T-helper 17 cell (primary cell): ENCODE data around the gene SMR3A. TPM values are rescaled to one million over a fixed set of nuclear protein-coding genes. Genes with fewer than 3 reads are reported as not detected.

Source experiments
- ATAC-seq: fragments of 150-1000 bp; cut with Tn5 transposase; 2 replicates; pipeline ENCODE4 v1.10.0; 2021; ENCODE audit warnings: mild to moderate bottlenecking, moderate library complexity
- DNase-seq, 3 donors: peaks; one replicate each; pipeline versions ENCODE4 v3.0.0 to v3.0.0-alpha.2; 2020 to 2021
- H3K9me3 ChIP-seq: one replicate; pipeline ENCODE4 v1.7.0; 2013; ENCODE audit warnings: low read length, mild to moderate bottlenecking; ENCODE audit not compliant: control insufficient read depth, poor library complexity, severe bottlenecking
- H3K27ac Mint-ChIP-seq: one replicate; pipeline ENCODE4 v1.8.0; 2022; ENCODE audit warnings: mild to moderate bottlenecking, moderate library complexity, mixed read lengths
- H3K27me3 Mint-ChIP-seq: one replicate; pipeline ENCODE4 v1.8.0; 2022; ENCODE audit warnings: mixed read lengths
- H3K36me3 Mint-ChIP-seq: one replicate; pipeline ENCODE4 v1.8.0; 2022; ENCODE audit warnings: low read depth, mixed read lengths
- H3K4me1 Mint-ChIP-seq: one replicate; pipeline ENCODE4 v1.8.0; 2022; ENCODE audit warnings: mild to moderate bottlenecking, mixed read lengths
- H3K4me3 Mint-ChIP-seq: one replicate; pipeline ENCODE4 v1.8.0; 2022; ENCODE audit warnings: mild to moderate bottlenecking, moderate library complexity, mixed read lengths
- total RNA-seq, 4 donors: library from RNA in 2 of 4; stranded (reverse) in 2 of 4; gene quantifications; one replicate each; pipeline ENCODE4 v1.2.3 and lab custom pipeline; 2022 to 2026

SMR3A gene
- total RNA-seq, result not detected
- 0 reads per million in 2 donors for total RNA-seq (lab: John Stamatoyannopoulos, UW)

DNA sequence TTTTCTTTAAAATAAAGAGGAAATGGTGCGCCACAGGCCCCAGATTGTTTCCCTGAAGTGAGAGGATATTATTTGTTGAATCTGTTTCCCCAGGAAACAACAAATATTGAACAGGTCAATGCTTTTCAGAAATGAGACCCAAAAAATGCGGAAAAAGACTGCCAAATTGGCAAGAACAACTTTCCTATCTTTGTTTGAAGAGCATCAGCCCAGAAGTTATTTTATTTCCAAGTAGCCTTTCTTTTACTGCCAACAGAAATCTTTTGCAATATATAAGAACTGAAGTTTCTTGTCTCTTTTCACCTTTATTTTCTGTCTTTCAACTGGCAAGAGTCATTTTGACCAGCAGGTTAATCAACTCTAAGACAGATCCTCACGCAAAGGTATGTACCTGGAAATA, at the start of gene SMR3A:
TSS of gene SMR3A (plus strand) at position 301 of the 400 bp plus-strand sequence. CDS start 1,356 bp downstream, outside the sequence.
- peaks cover 2% of the 10 kb centered on the region for H3K4me1 Mint-ChIP-seq
- H3K27ac Mint-ChIP-seq, result no peak within 1 kb of the TSS
- no peaks in the 10 kb centered on the region for H3K27me3 Mint-ChIP-seq
- DNase-seq, result no peak
- no peaks in the 10 kb centered on the region for H3K9me3 ChIP-seq
- no peaks in the 10 kb centered on the region for H3K36me3 Mint-ChIP-seq
- H3K4me3 Mint-ChIP-seq, result no peak within 1 kb of the TSS
- ATAC-seq, result no peak

DNA sequence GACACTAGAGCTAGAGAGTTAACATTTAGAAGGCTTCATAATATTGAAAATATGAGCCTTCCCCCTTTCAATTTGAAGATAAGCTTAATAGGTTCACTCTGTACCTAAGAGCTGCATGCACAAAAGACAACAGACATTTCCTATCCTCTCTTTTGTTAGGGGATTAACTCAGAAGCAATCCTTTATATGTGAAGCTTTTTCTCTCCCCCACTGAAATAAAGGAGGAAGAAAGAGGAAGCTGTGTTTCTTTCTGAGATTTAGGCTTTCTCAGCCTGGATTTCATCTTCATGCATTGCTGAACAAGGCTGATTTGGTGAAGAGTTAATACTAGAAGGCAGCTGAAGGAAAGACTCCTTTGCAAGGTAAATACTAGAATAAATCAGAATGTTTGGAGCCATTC, 46.8 kb upstream of the SMR3A start:
- Mint-ChIP-seq H3K27me3 (no peaks in the 10 kb centered on the region), H3K27ac (no peak overlapping the region), H3K4me3 (no peak overlapping the region), H3K4me1 (no peaks in the 10 kb centered on the region), H3K36me3 (no peaks in the 10 kb centered on the region)
- no peak for DNase-seq
- H3K9me3 ChIP-seq, result no peaks in the 10 kb centered on the region
- no peak for ATAC-seq

DNA sequence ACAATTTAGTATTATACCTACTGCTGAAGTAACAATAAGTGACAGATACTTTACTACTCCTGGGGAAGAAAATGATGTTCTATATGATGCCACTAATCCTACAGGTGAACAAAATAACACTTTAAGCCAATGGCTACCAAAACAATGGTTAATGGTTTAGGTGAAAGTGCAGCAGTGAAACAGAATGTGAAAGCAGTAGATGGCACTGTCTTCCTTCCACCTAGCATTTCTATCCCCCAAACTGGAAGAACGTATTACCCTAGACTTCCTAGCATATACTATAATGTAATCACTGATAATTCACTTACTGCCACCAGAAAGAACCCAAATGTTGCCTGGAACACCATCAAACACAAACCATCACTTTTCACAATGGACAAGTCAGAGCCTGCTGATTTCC, 44.6 kb upstream of the SMR3A start:
- Mint-ChIP-seq H3K36me3 (no peaks in the 10 kb centered on the region), H3K27me3 (no peaks in the 10 kb centered on the region), H3K4me3 (no peak overlapping the region), H3K27ac (no peak overlapping the region), H3K4me1 (no peaks in the 10 kb centered on the region)
- DNase-seq, result no peak
- no peaks in the 10 kb centered on the region for H3K9me3 ChIP-seq
- ATAC-seq, result no peak

DNA sequence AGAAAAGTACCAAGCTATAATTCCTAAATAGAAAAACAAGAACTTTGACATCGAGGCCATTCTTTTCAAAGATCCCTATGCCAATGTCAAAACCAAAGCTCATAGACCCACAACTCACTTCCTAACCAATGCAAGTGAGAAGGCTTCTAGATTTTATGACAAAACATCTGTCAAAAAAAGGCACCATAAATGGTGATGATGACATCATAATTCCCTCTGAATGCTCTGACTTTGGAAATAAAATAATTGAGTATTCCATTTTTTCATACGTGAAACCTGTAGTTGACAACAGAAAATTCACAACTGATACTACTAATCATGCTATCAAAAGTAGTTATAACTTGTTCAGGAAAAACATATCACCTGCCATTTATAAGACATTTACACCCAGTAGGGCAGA, 34.5 kb upstream of the SMR3A start:
- DNase-seq, result no peak
- no peaks in the 10 kb centered on the region for H3K9me3 ChIP-seq
- no peak for ATAC-seq
- no peak overlapping the region for H3K4me3 Mint-ChIP-seq
- H3K4me1 Mint-ChIP-seq, result no peaks in the 10 kb centered on the region
- H3K36me3 Mint-ChIP-seq, result no peaks in the 10 kb centered on the region
- H3K27me3 Mint-ChIP-seq, result no peaks in the 10 kb centered on the region
- no peak overlapping the region for H3K27ac Mint-ChIP-seq

DNA sequence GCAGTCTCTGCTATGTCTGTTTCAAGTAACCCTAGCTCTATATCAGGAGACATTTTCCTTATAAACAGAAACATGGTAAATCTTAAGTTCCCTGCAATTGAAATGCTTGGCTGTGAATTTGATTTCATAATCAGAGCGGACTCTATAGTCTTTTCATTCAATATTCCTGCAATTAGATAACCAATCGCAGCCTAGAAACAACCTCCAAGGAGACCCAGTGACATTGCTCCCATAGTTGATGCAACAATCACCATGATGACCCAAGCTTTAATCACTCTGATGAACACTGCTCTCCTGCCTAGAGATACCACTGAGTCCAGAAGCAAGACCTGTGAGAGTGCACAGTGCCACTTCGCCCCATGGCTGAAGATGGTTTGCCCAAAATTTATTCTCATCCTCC, 25.9 kb upstream of the SMR3A start, which contains the start of gene CABS1:
TSS of gene CABS1 (plus strand) at position 301 of the 400 bp plus-strand sequence. CDS start at position 360, 59 bp downstream.
- H3K36me3 Mint-ChIP-seq, result no peaks in the 10 kb centered on the region
- ATAC-seq, result no peak
- DNase-seq, result no peak
- H3K27ac Mint-ChIP-seq, result no peak within 1 kb of the TSS
- no peaks in the 10 kb centered on the region for H3K9me3 ChIP-seq
- H3K4me3 Mint-ChIP-seq, result no peak within 1 kb of the TSS
- H3K27me3 Mint-ChIP-seq, result no peaks in the 10 kb centered on the region
- no peaks in the 10 kb centered on the region for H3K4me1 Mint-ChIP-seq

DNA sequence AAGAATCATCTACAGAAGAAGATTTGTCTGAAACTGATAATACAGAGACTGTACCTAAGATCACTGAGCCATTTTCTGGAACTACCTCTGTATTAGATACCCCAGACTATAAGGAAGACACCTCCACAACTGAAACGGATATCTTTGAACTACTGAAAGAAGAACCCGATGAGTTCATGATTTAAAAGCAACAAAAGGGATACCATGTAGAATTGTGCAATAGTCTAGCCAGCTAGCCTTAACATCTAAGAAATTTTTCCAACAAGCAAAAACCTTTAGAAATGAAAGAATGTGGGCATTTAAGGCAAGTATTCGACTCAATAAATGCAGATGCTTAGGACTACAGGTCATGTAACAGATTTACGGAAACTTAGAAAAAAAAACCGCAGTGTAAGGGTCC, 24.5 kb upstream of the SMR3A start:
- ATAC-seq (no peak), DNase-seq (no peak)
- no peak overlapping the region for H3K4me3 Mint-ChIP-seq
- H3K27ac Mint-ChIP-seq, result no peak overlapping the region
- H3K4me1 Mint-ChIP-seq, result no peaks in the 10 kb centered on the region
- H3K9me3 ChIP-seq, result no peaks in the 10 kb centered on the region
- H3K27me3 Mint-ChIP-seq, result no peaks in the 10 kb centered on the region
- no peaks in the 10 kb centered on the region for H3K36me3 Mint-ChIP-seq

DNA sequence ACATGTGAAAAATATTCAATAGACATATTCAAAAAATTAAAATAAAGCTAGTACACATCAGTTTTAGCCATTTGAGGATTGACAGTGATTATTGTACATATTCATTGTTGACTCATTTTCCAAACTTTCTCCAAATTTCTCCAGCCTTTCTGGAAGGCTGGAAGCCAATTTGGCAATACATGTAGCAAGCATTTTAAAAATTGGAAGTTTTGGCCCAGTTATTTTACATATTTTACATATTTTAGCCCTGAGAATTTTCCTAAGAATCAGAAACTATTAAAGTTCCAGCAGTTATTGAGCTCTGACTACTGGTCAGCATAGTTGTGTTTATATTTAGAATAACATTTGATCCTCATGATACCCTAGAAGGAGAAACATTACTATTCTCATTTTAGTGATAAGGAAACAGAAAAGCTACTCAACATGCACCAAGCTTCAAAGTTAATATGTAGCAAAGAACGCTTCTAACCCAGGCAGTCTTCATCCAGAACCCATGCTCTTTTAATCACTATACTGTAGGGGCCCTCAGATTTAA, 22.6 kb upstream of the SMR3A start:
- no peaks in the 10 kb centered on the region for H3K9me3 ChIP-seq
- no peak overlapping the region for H3K4me3 Mint-ChIP-seq
- H3K27ac Mint-ChIP-seq, result no peak overlapping the region
- no peaks in the 10 kb centered on the region for H3K36me3 Mint-ChIP-seq
- ATAC-seq (no peak), DNase-seq (no peak)
- H3K27me3 Mint-ChIP-seq, result no peaks in the 10 kb centered on the region
- H3K4me1 Mint-ChIP-seq, result no peaks in the 10 kb centered on the region

DNA sequence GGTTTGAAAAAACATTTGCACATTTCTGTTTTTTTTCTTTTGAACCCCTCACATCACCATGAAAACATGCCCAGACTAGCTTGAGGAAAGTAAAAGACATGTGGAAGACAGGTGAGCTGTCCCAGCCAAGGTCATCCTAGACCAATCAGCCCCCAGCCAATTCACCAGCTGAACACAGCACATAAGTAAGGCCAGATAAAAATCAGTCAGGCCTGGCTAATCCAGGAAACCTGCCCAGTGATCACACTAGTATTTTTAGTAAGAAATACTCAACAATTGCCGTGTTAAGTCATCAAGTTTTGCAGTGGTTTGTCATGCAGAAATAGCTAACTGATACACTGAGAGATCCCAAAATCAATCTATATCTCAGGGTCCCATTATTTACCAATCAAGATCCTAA, 4.4 kb upstream of the SMR3A start:
- no peak overlapping the region for H3K27ac Mint-ChIP-seq
- H3K9me3 ChIP-seq, result no peaks in the 10 kb centered on the region
- H3K36me3 Mint-ChIP-seq, result no peaks in the 10 kb centered on the region

DNA sequence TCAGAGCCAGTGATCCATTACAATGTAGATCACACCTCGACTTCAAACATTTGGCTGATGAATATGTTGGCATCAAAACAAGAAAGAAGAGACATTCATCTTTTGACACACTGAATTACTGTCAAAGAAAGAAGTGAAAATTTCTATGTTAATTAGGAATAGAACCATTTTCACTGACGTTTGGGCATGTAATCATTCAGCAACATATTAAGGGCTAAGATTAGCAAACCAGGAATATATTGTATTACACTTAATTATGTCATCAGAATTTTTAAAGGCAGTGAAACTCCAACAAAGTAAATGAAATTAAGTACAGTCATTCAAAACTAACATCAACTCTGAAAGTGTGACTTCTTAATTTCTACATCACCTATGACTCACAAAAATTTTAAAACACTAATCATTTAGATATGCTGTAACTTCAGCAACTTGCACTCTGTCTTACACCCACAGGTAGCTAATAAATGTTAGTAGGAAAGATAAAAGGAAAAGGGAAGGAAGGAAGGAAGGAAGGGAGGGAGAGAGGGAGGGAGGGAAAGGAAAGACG, 1.4 kb upstream of the SMR3A start:
- Mint-ChIP-seq H3K4me1 (peaks cover 2% of the 10 kb centered on the region), H3K27ac (no peak overlapping the region), H3K4me3 (no peak overlapping the region), H3K36me3 (no peaks in the 10 kb centered on the region), H3K27me3 (no peaks in the 10 kb centered on the region)
- ATAC-seq (no peak), DNase-seq (no peak)
- H3K9me3 ChIP-seq, result no peaks in the 10 kb centered on the region

More for the DNA sequence above, 4.4 kb upstream of the SMR3A start:
- H3K27me3 Mint-ChIP-seq, result no peaks in the 10 kb centered on the region
- no peak for DNase-seq
- ATAC-seq, result no peak
- no peak overlapping the region for H3K4me3 Mint-ChIP-seq
- H3K4me1 Mint-ChIP-seq, result peaks cover 2% of the 10 kb centered on the region

DNA sequence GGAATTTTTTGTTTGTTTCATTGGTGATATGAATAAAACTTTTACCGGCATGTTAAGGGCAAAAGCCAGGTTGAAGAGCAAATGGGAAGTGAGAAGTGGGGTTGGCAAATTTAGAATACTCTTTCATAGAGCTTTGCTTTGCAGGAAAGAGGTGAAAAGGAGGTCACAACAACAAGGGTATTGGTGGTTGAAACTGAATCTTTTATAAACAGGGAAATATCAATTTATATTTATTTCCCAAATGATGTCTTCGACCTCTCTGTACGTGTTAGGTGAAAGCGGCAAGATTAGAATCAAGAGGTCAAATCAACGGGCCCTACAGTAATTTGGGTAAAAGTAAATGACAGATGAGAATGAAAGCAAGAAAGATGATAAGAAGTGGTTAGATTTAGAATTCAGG, 3.4 kb downstream of the SMR3A start:
- Mint-ChIP-seq H3K27ac (no peak overlapping the region), H3K27me3 (no peaks in the 10 kb centered on the region), H3K4me1 (peaks cover 2% of the 10 kb centered on the region), H3K36me3 (no peaks in the 10 kb centered on the region), H3K4me3 (no peak overlapping the region)
- H3K9me3 ChIP-seq, result no peaks in the 10 kb centered on the region
- ATAC-seq (no peak), DNase-seq (no peak)

DNA sequence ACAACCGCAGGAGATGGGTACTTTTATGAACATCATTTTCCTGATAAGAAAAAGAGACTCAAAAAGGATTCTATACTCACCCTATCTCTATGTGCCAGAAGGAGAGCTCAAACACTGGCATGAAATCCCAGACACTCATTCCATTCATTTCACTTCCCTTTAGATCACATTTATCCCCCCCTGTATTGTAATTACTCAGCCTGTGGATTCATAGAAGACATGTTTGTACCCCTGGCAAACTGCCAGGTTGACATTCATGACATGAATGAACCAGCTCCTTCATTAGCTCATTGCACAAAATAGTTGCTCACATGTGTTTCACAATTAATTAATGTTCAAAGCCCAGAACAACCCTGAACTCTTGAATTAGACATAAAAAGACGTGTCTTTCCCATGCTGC, 4.9 kb downstream of the SMR3A start:
- H3K4me1 Mint-ChIP-seq, result no peaks in the 10 kb centered on the region
- no peak for DNase-seq
- H3K27me3 Mint-ChIP-seq, result no peaks in the 10 kb centered on the region
- ATAC-seq, result no peak
- H3K9me3 ChIP-seq, result no peaks in the 10 kb centered on the region
- H3K27ac Mint-ChIP-seq, result no peak overlapping the region
- H3K36me3 Mint-ChIP-seq, result no peaks in the 10 kb centered on the region
- H3K4me3 Mint-ChIP-seq, result no peak overlapping the region

DNA sequence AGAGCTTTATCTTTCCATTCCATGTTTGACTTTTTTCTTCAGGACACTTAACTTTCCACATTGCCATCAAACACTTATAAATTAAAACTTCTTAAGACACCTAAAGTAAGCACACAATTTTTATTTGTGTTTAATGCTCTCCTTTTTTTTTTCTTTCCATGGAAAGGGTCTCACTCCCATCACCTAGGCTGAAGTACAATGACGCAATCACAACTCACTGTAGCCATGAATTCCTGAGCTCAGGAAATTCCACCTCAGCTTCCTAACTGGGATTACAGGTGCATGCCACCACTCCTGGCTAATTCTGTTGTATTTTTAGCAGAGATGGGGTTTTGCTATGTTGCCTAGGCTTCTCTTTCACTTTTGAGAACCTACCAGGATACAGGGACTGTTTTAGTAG, 7.3 kb downstream of the SMR3A start:
- Mint-ChIP-seq H3K4me3 (no peak overlapping the region), H3K27ac (no peak overlapping the region), H3K36me3 (no peaks in the 10 kb centered on the region), H3K4me1 (no peaks in the 10 kb centered on the region), H3K27me3 (no peaks in the 10 kb centered on the region)
- DNase-seq, result no peak
- ATAC-seq, result no peak
- no peaks in the 10 kb centered on the region for H3K9me3 ChIP-seq

DNA sequence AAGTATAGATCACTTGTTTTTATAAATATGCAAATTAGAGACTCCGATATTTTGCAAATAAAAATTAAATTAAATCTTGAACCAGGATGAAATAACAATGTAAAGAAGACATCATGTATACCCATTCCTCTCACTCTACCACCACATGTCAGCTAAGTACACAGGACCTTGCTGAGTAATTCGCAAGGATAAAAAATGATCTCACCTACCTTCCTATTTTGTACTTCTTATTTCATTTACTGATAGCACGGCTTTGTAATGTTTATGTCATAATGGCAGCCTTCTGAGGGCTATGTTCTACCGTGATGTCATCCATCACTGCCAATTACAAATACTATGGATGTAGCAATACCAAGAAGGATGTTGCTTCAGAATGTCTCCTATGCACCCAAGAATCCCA, 11.4 kb downstream of the SMR3A start:
- Mint-ChIP-seq H3K27me3 (no peaks in the 10 kb centered on the region), H3K27ac (no peak overlapping the region), H3K36me3 (no peaks in the 10 kb centered on the region), H3K4me1 (no peaks in the 10 kb centered on the region), H3K4me3 (no peak overlapping the region)
- ATAC-seq, result no peak
- DNase-seq, result no peak
- no peaks in the 10 kb centered on the region for H3K9me3 ChIP-seq

DNA sequence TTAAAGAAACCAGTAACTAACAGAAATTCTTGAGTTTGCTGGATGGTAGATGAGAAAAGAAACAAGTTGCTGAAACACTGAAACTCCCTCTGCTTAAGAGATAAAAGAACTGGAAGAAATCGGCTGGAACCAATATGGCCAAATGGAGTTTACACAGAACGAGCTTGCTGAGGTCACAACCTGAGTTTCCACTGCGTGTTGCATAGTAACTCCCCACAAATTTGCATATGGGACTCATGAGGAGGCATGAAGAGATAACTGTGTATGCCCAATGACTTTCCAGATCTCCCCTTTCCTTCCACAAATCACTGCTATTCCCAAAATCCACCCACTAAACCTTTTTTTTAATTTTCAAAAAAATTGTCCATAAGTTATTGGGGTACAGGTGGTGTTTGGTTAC, 12.2 kb downstream of the SMR3A start:
- Mint-ChIP-seq H3K4me3 (no peak overlapping the region), H3K4me1 (no peaks in the 10 kb centered on the region), H3K27ac (no peak overlapping the region), H3K27me3 (no peaks in the 10 kb centered on the region), H3K36me3 (no peaks in the 10 kb centered on the region)
- DNase-seq (no peak), ATAC-seq (no peak)
- no peaks in the 10 kb centered on the region for H3K9me3 ChIP-seq
